Panc1 (cell line): ENCODE measurements around the gene CPLX3. TPM values are rescaled to one million over a fixed set of nuclear protein-coding genes. Genes with fewer than 3 reads are reported as not detected.

Experiments used
- ATAC-seq: fragments of 200-7000 bp; cut with Tn5 transposase; 2 replicates; pipeline ENCODE4 v1.9.1; 2020; ENCODE audit warnings: mild to moderate bottlenecking, moderate library complexity
- BruUV-seq: library from RNA; stranded (reverse); fragments of 400-500 nt; replicated peaks from 2 replicates; lab custom pipeline; 2021; lab: Mats Ljungman, UMichigan
- CTCF ChIA-PET: fragments of 300-600 bp; sonication (Branson Sonifier 250); formaldehyde crosslinking; loops from one replicate; lab custom pipeline; 2022; ENCODE audit warnings: antibody characterized with exemption; lab: Charles Lee
- POLR2A ChIA-PET: fragments of 300-600 bp; sonication (Branson Sonifier 250); formaldehyde crosslinking; loops from one replicate; lab custom pipeline; 2022; ENCODE audit warnings: antibody characterized with exemption; lab: Charles Lee
- DNase-seq: peaks from one replicate; pipeline ENCODE4 v3.0.0-alpha.2; 2010; ENCODE audit warnings: low read depth, low spot score
- H3K27ac ChIP-seq: 2 replicates; pipeline ENCODE4 v1.5.1; 2011; ENCODE audit warnings: mild to moderate bottlenecking, low read length, inconsistent platforms
- H3K27me3 ChIP-seq: fragments of 200-500 bp; sonication (Bioruptor generic); 2 replicates; pipeline ENCODE4 v1.6.0; 2014; ENCODE audit warnings: low read length, inconsistent platforms; ENCODE audit not compliant: control insufficient read depth, insufficient read depth
- H3K36me3 ChIP-seq: fragments of 200-500 bp; sonication (Bioruptor generic); 2 replicates; pipeline ENCODE4 v1.5.1; 2014; ENCODE audit warnings: inconsistent platforms, mild to moderate bottlenecking, low read length, moderate library complexity; ENCODE audit not compliant: control insufficient read depth, insufficient read depth
- H3K4me1 ChIP-seq: 2 replicates; pipeline ENCODE4 v1.5.1; 2011; ENCODE audit warnings: inconsistent platforms, mild to moderate bottlenecking, low read length, moderate library complexity; ENCODE audit not compliant: control insufficient read depth, insufficient read depth
- H3K4me3 ChIP-seq, 2 experiments: 2 replicates each; pipeline ENCODE4 v1.5.1; 2011 to 2012; ENCODE audit warnings: low read depth in 2 of 2, low read length in 2 of 2, mild to moderate bottlenecking in 2 of 2, inconsistent platforms in 1 of 2, moderate library complexity in 1 of 2
- H3K9me3 ChIP-seq: fragments of 200-500 bp; sonication (Bioruptor generic); 2 replicates; pipeline ENCODE4 v1.5.1; 2014; ENCODE audit warnings: low read depth, mild to moderate bottlenecking, inconsistent platforms, low read length, moderate library complexity; ENCODE audit not compliant: control insufficient read depth, insufficient read depth
- CTCF ChIP-seq: fragments of 450-650 bp; IDR thresholded peaks from 2 replicates; pipeline ENCODE4 v1.5.1; 2017; ENCODE audit warnings: mild to moderate bottlenecking
- POLR2AphosphoS5 ChIP-seq: IDR thresholded peaks from 2 replicates; pipeline ENCODE4 v1.6.1; 2012; ENCODE audit warnings: mild to moderate bottlenecking, low read depth, low read length, moderate library complexity
- REST ChIP-seq, 2 experiments: IDR thresholded peaks; 2 replicates each; pipeline ENCODE4 v1.6.1; 2011 to 2012; ENCODE audit warnings: low read depth in 2 of 2, control low read depth in 1 of 2, low read length in 1 of 2, mild to moderate bottlenecking in 1 of 2, moderate library complexity in 1 of 2; ENCODE audit not compliant: insufficient read depth in 1 of 2
- SIN3A ChIP-seq: IDR thresholded peaks from 2 replicates; pipeline ENCODE4 v1.6.1; 2012; ENCODE audit warnings: low read depth, mild to moderate bottlenecking, low read length, moderate library complexity, borderline replicate concordance; ENCODE audit not compliant: insufficient read depth
- TCF7L2 ChIP-seq: IDR thresholded peaks from 2 replicates; pipeline ENCODE4 v1.6.1; 2011; ENCODE audit warnings: mild to moderate bottlenecking, low read depth, low read length, inconsistent platforms
- in situ Hi-C: cut with HindIII; loops from 2 replicates; pipeline ENCODE4 v1.10.0; 2016; ENCODE audit warnings: low sequenced_read_pairs, low pct_unique_long_range_greater_than_20kb
- intact Hi-C: fragments of 100-400 bp; cut with micrococcal nuclease; formaldehyde crosslinking; loops from one replicate; pipeline ENCODE4 v1.10.0; 2022; ENCODE audit not compliant: unreplicated experiment
- total RNA-seq: library from RNA; stranded (reverse); gene quantifications from one replicate; pipeline ENCODE4 v1.2.1, GENCODE V29; 2021; ENCODE audit not compliant: unreplicated experiment

The CPLX3 gene
- total RNA-seq, 1 experiment from 2014 or later: not detected

- ChIA-PET CTCF (interaction anchor here (0.5 to 1.2 kb wide), 3 partner anchors 13 to 56 kb away, joined by 3 to 11 read pairs (median 5); no protein-coding TSS in a partner anchor), POLR2A (no interaction called here)
- H3K4me1 ChIP-seq: no peaks in the 10 kb centered on the region; the same call in 1 of the 2 replicates
- no TSS peak for BruUV-seq
- intact Hi-C loops (no loop called here), in situ Hi-C loops (no loop called here)
- no peaks in the 10 kb centered on the region for H3K9me3 ChIP-seq
- no peak overlapping the region for H3K4me3 ChIP-seq
- peaks cover 2% of the 10 kb centered on the region; the same call in 1 of the 2 replicates for H3K27me3 ChIP-seq
- no peak for ATAC-seq
- no peak for TF ChIP-seq CTCF
- TF ChIP-seq TCF7L2: no peak
- no peak for TF ChIP-seq SIN3A
- no peak for TF ChIP-seq REST (IDR thresholded peaks at IDR 0.05; ENCODE audit: insufficient read depth in 1 of 2, low read depth in 2 of 2, low read length in 1 of 2)
- TF ChIP-seq POLR2AphosphoS5: no peak
- no peak for DNase-seq
- H3K36me3 ChIP-seq: no peaks in the 10 kb centered on the region
- H3K27ac ChIP-seq: no peak overlapping the region
These were observed 494 bp downstream of the CPLX3 start for GRCh38 chr15:74826921-74827320.

- DNase-seq (no peak), ATAC-seq (peak; percentile 70)
- no TSS peak for BruUV-seq
- H3K4me1 ChIP-seq: no peaks in the 10 kb centered on the region; the same call in 1 of the 2 replicates
- H3K27me3 ChIP-seq: peaks cover 2% of the 10 kb centered on the region; the same call in 1 of the 2 replicates
- in situ Hi-C loops (no loop called here), intact Hi-C loops (no loop called here)
- H3K27ac ChIP-seq: no peak overlapping the region
- ChIA-PET POLR2A (no interaction called here), CTCF (interaction anchor here (0.5 to 1.2 kb wide), 3 partner anchors 27 to 57 kb away, joined by 3 to 5 read pairs (median 3); no protein-coding TSS in a partner anchor)
- no peaks in the 10 kb centered on the region for H3K36me3 ChIP-seq
- no peaks in the 10 kb centered on the region for H3K9me3 ChIP-seq
- TF ChIP-seq CTCF (no peak; the same call in 1 of the 2 replicates), TCF7L2 (no peak), POLR2AphosphoS5 (no peak), SIN3A (no peak), REST (IDR thresholded peaks at IDR 0.05; ENCODE audit: insufficient read depth in 1 of 2, low read depth in 2 of 2, low read length in 1 of 2) (0 out of 4 replicates have a peak, but pooled peaks of 1 of the 2 experiments have one; percentile 10)
- no peak overlapping the region for H3K4me3 ChIP-seq
These were observed 1.2 kb downstream of the CPLX3 start for GRCh38 chr15:74827614-74828013.
